Osteoblast (primary cell): ENCODE results near the gene CCDC80. TPM values are rescaled to one million over a fixed set of nuclear protein-coding genes. Genes with fewer than 3 reads are reported as not detected.
A peak's percentile ranks its signal among the peaks of the same experiment; 100 is the strongest.

ENCODE experiments used
- DNase-seq: peaks from one replicate; pipeline ENCODE4 v3.0.0; 2011; ENCODE audit warnings: low spot score, mixed read lengths; ENCODE audit not compliant: insufficient read length; ENCODE audit errors: missing footprints
- H2AFZ ChIP-seq: 2 replicates; pipeline ENCODE4 v1.6.0; 2011; ENCODE audit warnings: mild to moderate bottlenecking, low read length
- H3K27ac ChIP-seq: 2 replicates; pipeline ENCODE4 v1.5.1; 2011; ENCODE audit warnings: mild to moderate bottlenecking, low read depth, low read length, moderate library complexity
- H3K27me3 ChIP-seq: 2 replicates; pipeline ENCODE4 v1.6.0; 2012; ENCODE audit warnings: mild to moderate bottlenecking, control low read depth, inconsistent platforms, low read length, moderate library complexity; ENCODE audit not compliant: insufficient read depth
- H3K36me3 ChIP-seq: 2 replicates; pipeline ENCODE4 v1.5.1; 2011; ENCODE audit warnings: mild to moderate bottlenecking, low read length, control low read depth, moderate library complexity; ENCODE audit not compliant: insufficient read depth
- H3K4me1 ChIP-seq: 2 replicates; pipeline ENCODE4 v1.5.1; 2011; ENCODE audit warnings: mild to moderate bottlenecking, low read length, control low read depth, moderate library complexity; ENCODE audit not compliant: insufficient read depth
- H3K4me2 ChIP-seq: 2 replicates; pipeline ENCODE4 v1.6.0; 2011; ENCODE audit warnings: mild to moderate bottlenecking, low read length; ENCODE audit not compliant: insufficient read depth
- H3K4me3 ChIP-seq: fragments of 200-600 bp; sonication (generic); 3 replicates; pipeline ENCODE4 v1.5.1; 2012; ENCODE audit warnings: mild to moderate bottlenecking, low read length, inconsistent platforms; ENCODE audit not compliant: insufficient read depth
- H3K79me2 ChIP-seq: 2 replicates; pipeline ENCODE4 v1.6.0; 2012; ENCODE audit warnings: mild to moderate bottlenecking, low read length, control low read depth, inconsistent platforms; ENCODE audit not compliant: insufficient read depth
- H3K9me3 ChIP-seq: 2 replicates; pipeline ENCODE4 v1.5.1; 2011; ENCODE audit warnings: low read depth, low read length, control low read depth
- H4K20me1 ChIP-seq: 2 replicates; pipeline ENCODE4 v1.6.0; 2012; ENCODE audit warnings: mild to moderate bottlenecking, low read length, control low read depth; ENCODE audit not compliant: insufficient read depth
- CTCF ChIP-seq: IDR thresholded peaks from 2 replicates; pipeline ENCODE4 v1.5.1; 2011; ENCODE audit warnings: mild to moderate bottlenecking, low read depth, low read length, moderate library complexity; ENCODE audit errors: extremely low read depth
- total RNA-seq: library from RNA; depleted of rRNA; stranded (reverse); fragments of >200 nt; gene quantifications from 2 replicates; pipeline ENCODE4 v1.2.3, GENCODE V29; 2012

CCDC80 gene
- total RNA-seq, 1 donor: 657 TPM

DNA sequence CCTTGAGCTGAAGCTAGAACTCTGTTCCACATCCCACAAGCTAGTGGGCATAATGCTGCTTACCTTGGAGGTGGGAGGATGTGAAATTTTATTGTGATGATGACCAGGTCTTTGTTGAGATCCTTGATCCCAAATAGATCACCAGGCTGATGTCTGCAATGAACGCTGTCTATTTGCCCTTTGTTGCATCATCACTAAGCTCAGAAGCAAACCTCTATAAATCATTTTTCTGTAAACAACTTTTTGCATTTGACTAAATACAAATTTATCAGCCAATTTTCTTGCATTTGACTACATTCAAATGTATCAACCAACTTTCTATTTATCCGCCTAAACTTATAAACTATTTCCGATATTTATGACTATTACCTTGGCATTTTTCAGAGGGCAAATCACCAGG is 9.7 kb downstream of the CCDC80 start:
- Histone ChIP-seq H3K4me3 (no peak overlapping the region), H3K27me3 (no peaks in the 10 kb centered on the region), H3K4me2 (no peak overlapping the region), H3K27ac (peak overlapping the region; percentile 2), H4K20me1 (peaks cover 48% of the 10 kb centered on the region), H2AFZ (no peak overlapping the region), H3K4me1 (peaks cover 75% of the 10 kb centered on the region), H3K79me2 (peaks cover 88% of the 10 kb centered on the region), H3K36me3 (peaks cover 83% of the 10 kb centered on the region), H3K9me3 (no peaks in the 10 kb centered on the region)
- DNase-seq: no peak
- TF ChIP-seq CTCF: no peak

DNA sequence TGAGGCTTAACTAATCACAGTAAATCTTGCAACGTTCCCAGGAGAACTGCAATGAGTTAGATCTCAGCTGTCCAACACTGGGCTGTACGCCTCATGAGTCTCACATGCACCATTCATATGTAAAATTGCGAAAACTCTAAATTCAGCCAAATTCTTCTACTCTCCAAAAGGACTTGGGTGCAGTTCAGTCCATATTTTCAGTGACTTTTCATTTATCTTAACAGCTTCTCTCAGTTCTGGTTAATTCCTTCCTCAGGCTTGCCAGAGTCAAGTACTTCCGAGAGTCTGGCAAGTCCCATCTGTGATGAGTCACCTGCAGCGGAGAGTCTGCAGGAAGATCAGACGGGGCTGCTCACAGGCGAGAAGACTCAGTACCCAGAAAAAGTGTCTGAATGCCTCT is 11.5 kb downstream of the CCDC80 start:
- DNase-seq: no peak
- peaks cover 67% of the 10 kb centered on the region for H3K4me1 ChIP-seq
- TF ChIP-seq CTCF: no peak

GRCh38 chr3:112627919-112628466 is 12.9 kb downstream of the CCDC80 start:
- peaks cover 81% of the 10 kb centered on the region for H3K79me2 ChIP-seq
- H3K27ac ChIP-seq: peak overlapping the region; percentile 14
- no peak for DNase-seq
- no peaks in the 10 kb centered on the region for H3K27me3 ChIP-seq
- H3K4me3 ChIP-seq: no peak overlapping the region
- H3K4me2 ChIP-seq: no peak overlapping the region
- H3K9me3 ChIP-seq: no peaks in the 10 kb centered on the region
- H3K4me1 ChIP-seq: peaks cover 60% of the 10 kb centered on the region
- H4K20me1 ChIP-seq: peaks cover 40% of the 10 kb centered on the region
- no peak for TF ChIP-seq CTCF
- no peak overlapping the region for H2AFZ ChIP-seq
- peaks cover 95% of the 10 kb centered on the region for H3K36me3 ChIP-seq

More for the DNA sequence above, 11.5 kb downstream of the CCDC80 start:
- H3K4me2 ChIP-seq: peak overlapping the region; percentile 14
- peaks cover 83% of the 10 kb centered on the region for H3K79me2 ChIP-seq
- peaks cover 42% of the 10 kb centered on the region for H4K20me1 ChIP-seq
- peak overlapping the region; percentile 44 for H3K27ac ChIP-seq
- no peak overlapping the region for H3K4me3 ChIP-seq
- H3K27me3 ChIP-seq: no peaks in the 10 kb centered on the region
- H2AFZ ChIP-seq: no peak overlapping the region
- no peaks in the 10 kb centered on the region for H3K9me3 ChIP-seq
- peaks cover 89% of the 10 kb centered on the region for H3K36me3 ChIP-seq

DNA sequence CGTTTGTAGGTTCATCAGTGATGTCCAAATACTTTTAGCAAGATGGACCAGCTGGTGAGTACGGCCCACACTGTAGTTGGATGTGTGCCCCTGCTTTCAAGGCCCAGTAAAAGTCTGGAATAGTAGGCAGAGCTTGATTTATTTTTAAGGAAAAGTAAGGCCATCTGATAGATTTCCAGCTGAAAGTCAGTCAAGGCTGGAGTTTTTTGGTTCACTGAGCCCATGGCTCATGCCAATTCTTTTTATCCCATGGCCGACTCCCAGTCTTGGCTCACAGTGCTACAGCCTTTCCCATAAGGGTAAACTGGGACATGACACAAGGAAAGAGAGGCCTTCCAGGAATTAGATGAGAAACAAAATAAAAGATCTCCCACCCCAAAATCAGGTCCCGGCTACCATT is 13.5 kb downstream of the CCDC80 start:
- H3K4me2 ChIP-seq: no peak overlapping the region
- H3K36me3 ChIP-seq: peaks cover 93% of the 10 kb centered on the region
- H3K9me3 ChIP-seq: no peaks in the 10 kb centered on the region
- H3K27me3 ChIP-seq: no peaks in the 10 kb centered on the region
- peaks cover 37% of the 10 kb centered on the region for H4K20me1 ChIP-seq
- H3K27ac ChIP-seq: peak overlapping the region; percentile 14
- H2AFZ ChIP-seq: no peak overlapping the region
- TF ChIP-seq CTCF: no peak
- H3K4me1 ChIP-seq: peaks cover 55% of the 10 kb centered on the region
- no peak overlapping the region for H3K4me3 ChIP-seq
- no peak for DNase-seq
- H3K79me2 ChIP-seq: peaks cover 78% of the 10 kb centered on the region
